ENCODE results near the gene ATP2C2.

The ATP2C2 gene

DNA sequence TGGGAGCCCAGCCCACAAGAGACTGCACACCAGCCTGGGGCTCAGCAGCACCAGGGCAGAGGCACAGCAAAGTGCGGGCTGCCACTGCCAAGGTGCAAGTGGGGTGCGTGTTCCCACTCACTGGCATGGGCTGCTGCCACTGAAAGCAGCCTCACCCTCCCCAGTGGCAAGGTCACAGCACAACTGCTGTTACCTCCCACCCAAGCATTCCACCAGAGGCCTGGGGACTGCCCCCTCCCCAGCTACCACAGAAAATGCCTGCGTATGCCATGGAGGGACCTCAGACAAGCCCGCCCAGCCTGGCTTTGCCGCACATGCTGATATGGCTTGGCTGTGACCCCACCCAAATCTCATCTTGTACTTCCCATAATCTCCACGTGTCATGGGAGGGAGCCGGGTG is 103.0 kb downstream of the ATP2C2 start:
- H3K36me3 ChIP-seq: peaks cover 22 to 24% (median 23%) of the 10 kb centered on the region in 3 donors
- H3K4me1 ChIP-seq: no peaks in the 10 kb centered on the region
- TF ChIP-seq, protein P1, sequence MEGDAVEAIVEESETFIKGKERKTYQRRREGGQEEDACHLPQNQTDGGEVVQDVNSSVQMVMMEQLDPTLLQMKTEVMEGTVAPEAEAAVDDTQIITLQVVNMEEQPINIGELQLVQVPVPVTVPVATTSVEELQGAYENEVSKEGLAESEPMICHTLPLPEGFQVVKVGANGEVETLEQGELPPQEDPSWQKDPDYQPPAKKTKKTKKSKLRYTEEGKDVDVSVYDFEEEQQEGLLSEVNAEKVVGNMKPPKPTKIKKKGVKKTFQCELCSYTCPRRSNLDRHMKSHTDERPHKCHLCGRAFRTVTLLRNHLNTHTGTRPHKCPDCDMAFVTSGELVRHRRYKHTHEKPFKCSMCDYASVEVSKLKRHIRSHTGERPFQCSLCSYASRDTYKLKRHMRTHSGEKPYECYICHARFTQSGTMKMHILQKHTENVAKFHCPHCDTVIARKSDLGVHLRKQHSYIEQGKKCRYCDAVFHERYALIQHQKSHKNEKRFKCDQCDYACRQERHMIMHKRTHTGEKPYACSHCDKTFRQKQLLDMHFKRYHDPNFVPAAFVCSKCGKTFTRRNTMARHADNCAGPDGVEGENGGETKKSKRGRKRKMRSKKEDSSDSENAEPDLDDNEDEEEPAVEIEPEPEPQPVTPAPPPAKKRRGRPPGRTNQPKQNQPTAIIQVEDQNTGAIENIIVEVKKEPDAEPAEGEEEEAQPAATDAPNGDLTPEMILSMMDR (IDR thresholded peaks at IDR 0.05): no peak
- intact Hi-C loops (cut with DNase I; ENCODE audit: low total_unique reads): no loop called here
- no peak overlapping the region for H3K4me3 ChIP-seq
- no peak for DNase-seq
- no peaks in the 10 kb centered on the region for H3K27me3 ChIP-seq
- H3K9me3 ChIP-seq: peaks cover 0 to 7% (median 3%) of the 10 kb centered on the region in 3 donors
- no peak overlapping the region for H3K27ac ChIP-seq

DNA sequence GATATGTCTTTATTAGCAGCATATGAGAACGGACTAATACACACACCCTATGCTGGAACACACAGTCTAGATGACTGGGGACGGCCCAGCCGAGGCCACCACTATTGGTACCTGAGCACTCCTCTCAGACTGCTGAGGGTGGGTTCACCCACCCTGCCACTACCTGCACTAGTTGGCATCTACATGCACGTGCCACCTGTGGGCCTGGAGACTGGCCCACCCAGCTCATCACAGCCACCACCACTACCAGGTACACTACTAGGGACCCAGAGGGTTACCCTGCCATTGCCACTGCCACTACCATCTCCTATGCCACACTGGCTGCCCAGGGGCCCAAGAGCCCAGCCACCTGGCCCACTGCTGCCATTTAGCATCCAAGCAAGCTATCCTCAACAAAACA is 103.6 kb downstream of the ATP2C2 start:
- DNase-seq: no peak
- Histone ChIP-seq H3K9me3 (peaks cover 0 to 6% (median 0%) of the 10 kb centered on the region in 3 donors), H3K4me1 (no peaks in the 10 kb centered on the region), H3K36me3 (peaks cover 16 to 26% (median 19%) of the 10 kb centered on the region in 3 donors), H3K27me3 (no peaks in the 10 kb centered on the region), H3K27ac (no peak overlapping the region), H3K4me3 (no peak overlapping the region)
- TF ChIP-seq, protein P1 (IDR thresholded peaks at IDR 0.05): no peak
- intact Hi-C loops (cut with DNase I; ENCODE audit: low total_unique reads): no loop called here

DNA sequence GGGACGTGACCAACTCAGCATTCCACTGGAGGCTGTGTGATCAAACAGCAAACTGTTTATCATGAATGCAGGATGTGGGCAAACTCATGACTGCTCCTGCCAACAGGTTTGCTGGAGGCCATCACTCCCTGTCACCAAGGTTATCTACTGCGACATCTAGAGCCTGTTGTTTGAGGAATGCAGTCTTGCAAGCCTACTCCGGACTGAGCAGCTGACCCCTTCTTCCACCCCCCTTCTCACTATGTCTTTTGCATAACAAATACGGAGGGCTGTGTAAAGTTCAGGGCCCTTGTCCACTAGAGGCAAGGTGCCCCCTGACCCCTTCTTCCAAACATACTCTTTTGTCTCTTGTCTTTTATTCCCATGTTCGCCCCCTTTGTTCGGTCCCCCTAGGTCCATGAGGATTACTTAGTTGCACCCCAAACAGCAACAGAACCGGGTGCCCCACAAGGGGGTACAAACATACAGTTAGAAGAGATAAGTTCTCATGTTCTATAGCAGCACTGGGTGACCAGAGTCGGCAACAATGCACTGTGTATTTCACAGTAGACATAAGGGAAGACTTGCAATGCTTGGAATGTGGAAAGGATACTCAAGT is 107.4 kb downstream of the ATP2C2 start:
- Histone ChIP-seq H3K36me3 (peaks cover 7 to 47% (median 27%) of the 10 kb centered on the region in 3 donors), H3K9me3 (no peaks in the 10 kb centered on the region), H3K4me1 (no peaks in the 10 kb centered on the region), H3K27ac (no peak overlapping the region), H3K27me3 (no peaks in the 10 kb centered on the region), H3K4me3 (no peak overlapping the region)
- no peak for DNase-seq
- intact Hi-C loops (cut with DNase I; ENCODE audit: low total_unique reads): no loop called here
- TF ChIP-seq, protein P1 (IDR thresholded peaks at IDR 0.05): no peak

DNA sequence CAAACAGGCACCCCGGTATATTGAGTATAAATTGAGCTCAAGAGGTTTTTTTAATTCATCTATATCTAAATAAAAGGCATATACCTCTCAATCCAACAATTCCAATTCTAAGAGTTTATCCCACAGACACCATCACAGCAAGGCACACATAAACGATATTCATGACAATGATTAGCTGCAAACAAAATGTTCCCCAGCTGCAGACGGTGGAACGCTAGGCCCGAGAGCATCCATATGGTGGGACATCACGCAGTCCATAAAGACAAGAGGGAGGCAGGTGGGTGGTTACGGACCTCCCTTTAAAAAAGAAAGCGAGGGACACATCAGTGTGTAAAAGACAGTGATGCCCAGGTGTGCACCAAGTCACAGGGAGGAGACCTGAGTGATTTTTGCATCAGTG is 108.1 kb downstream of the ATP2C2 start:
- Histone ChIP-seq H3K27ac (no peak overlapping the region), H3K4me1 (no peaks in the 10 kb centered on the region), H3K27me3 (no peaks in the 10 kb centered on the region), H3K4me3 (no peak overlapping the region), H3K36me3 (peaks cover 13 to 50% (median 30%) of the 10 kb centered on the region in 3 donors), H3K9me3 (no peaks in the 10 kb centered on the region)
- TF ChIP-seq, protein P1 (IDR thresholded peaks at IDR 0.05): no peak
- DNase-seq: no peak
- intact Hi-C loops (cut with DNase I; ENCODE audit: low total_unique reads): no loop called here

DNA sequence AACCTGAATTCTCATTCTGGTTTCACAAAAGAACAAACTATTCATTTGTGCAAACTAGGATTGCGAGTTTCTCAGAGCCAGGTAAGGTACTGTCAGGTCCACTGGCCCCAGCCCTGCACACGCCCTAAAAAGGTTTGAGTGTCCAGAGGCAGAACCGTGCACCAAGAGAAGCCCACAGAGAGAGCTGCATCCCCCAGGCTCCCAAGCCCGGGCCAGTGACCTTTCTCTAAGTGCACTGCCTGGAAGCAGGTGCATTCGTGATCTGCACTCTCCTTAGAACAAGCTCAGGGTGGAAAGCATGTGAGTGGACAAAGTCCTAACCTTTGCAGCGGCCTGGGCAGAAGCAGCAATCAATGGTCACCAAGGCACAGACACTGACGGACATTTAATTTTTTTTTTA is 109.3 kb downstream of the ATP2C2 start:
- intact Hi-C loops (cut with DNase I; ENCODE audit: low total_unique reads): no loop called here
- no peaks in the 10 kb centered on the region for H3K9me3 ChIP-seq
- no peaks in the 10 kb centered on the region for H3K4me1 ChIP-seq
- no peak overlapping the region for H3K27ac ChIP-seq
- H3K27me3 ChIP-seq: no peaks in the 10 kb centered on the region
- no peak overlapping the region for H3K4me3 ChIP-seq
- H3K36me3 ChIP-seq: peaks cover 17 to 61% (median 41%) of the 10 kb centered on the region in 3 donors
- TF ChIP-seq, protein P1 (IDR thresholded peaks at IDR 0.05): no peak
- no peak for DNase-seq

Measured in tibial artery (tissue), 4 donors.